ENCODE results near the gene SNAP91.
"Not testable (repeated sequence)": the region's sequence is repeated elsewhere in the genome, so short reads cannot be mapped to it uniquely, and the experiment has no call there.

SNAP91 gene, protein sequence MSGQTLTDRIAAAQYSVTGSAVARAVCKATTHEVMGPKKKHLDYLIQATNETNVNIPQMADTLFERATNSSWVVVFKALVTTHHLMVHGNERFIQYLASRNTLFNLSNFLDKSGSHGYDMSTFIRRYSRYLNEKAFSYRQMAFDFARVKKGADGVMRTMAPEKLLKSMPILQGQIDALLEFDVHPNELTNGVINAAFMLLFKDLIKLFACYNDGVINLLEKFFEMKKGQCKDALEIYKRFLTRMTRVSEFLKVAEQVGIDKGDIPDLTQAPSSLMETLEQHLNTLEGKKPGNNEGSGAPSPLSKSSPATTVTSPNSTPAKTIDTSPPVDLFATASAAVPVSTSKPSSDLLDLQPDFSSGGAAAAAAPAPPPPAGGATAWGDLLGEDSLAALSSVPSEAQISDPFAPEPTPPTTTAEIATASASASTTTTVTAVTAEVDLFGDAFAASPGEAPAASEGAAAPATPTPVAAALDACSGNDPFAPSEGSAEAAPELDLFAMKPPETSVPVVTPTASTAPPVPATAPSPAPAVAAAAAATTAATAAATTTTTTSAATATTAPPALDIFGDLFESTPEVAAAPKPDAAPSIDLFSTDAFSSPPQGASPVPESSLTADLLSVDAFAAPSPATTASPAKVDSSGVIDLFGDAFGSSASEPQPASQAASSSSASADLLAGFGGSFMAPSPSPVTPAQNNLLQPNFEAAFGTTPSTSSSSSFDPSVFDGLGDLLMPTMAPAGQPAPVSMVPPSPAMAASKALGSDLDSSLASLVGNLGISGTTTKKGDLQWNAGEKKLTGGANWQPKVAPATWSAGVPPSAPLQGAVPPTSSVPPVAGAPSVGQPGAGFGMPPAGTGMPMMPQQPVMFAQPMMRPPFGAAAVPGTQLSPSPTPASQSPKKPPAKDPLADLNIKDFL

DNA sequence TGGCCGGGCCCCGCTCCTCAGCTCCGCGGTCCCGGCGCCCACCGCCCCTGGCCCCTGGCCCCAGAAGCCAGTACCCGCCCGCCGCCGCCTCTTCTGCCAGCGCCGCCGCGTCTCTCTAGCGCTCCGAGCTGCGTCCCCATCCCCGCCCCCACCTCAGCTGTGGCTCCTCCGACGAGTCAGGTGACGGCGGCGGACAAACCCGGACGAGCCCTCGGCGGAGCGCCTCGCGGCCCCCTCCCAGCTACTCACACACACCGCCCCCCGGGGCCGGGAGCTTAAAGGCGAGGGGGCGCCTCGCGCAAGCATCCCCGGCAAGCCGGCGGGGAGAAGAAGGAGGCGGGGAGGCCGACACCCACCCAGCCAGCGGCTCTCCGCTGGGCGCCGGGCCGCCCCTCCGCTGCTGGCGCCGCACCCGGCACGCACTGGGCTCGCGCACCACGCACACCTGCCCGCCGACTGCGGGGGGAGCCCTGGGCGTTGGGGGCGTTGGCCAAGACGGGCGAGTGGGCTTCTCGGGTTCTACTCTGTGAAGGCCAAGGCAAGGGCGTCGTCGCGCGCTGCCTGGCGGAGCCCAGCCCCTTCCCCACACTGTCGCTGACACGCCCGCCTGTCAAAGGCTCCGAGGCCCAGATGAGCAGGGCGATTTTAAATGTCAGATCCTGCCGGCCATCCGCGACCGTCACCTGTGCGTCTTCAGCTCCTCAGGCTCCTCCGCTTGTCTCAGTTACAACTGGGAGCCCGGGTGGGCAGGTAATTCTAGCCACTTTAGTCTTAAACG is at the start of gene SNAP91:
Gene SNAP91 (minus strand): TSS at position 132 of the 778 bp plus-strand sequence. CDS start 1,174 bp downstream, outside the sequence.
- no peak for DNase-seq (ENCODE audit: low read depth in 3 of 3, low spot score in 1 of 3)

DNA sequence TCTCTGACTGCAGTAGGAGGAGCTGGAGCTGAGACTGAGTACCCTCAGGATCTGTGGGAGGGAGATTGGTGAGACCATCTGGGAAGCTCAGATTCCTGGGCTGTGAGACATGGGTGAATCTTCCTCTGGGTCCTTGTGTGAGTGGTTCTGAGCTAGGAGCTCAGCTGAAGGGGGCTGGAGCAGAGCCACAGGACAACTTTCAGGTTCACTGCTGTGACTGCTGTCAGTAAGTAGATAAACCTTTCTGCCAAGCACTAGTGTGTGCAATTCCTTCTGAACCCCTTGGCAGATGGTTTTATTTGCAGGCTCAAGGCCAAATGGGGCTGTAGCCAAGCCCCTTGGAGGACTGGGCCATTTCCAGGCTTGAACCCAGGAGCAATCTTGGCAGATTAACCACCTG is 49.6 kb upstream of the SNAP91 start:
- no peak for DNase-seq (ENCODE audit: low read depth in 3 of 3, low spot score in 1 of 3)

DNA sequence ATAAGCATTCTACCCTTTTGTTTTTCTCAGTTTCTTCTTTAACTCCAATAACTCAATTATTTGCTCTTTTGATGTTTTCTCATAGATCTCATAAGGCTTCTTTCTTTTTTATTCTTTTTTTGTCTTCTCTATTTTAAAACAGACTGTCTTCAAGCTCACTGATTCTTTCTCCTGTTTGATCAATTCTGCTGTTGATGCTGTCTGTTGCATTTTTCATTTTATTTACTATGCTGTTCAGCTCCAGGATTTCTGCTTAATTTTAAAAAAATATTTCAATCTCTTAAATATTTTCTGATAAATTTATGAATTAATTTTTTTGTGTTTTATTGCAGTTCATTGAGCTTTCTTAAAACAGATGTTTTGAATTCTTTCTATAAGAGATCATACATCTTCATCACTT is 48.1 kb upstream of the SNAP91 start:
- no peak for DNase-seq (ENCODE audit: low read depth in 3 of 3, low spot score in 1 of 3)

DNA sequence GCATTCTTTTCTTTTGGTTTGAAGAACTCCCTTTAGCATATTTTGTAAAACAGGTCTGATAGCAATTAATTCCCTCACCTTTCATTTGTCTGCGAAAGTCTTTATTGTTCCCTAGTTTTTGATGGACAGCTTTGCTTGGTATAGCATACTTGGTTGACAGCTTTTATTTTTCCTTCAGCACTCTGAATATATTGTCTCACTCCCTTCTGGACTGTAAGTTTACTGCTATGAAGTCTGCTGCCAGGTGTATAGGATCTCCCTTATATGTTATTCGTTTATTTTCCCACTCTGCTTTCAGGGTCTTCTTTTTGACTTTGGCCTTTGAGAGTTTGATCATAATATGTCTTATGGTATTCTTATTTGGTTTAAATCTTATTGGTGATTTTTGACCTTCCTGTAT is 47.7 kb upstream of the SNAP91 start:
- DNase-seq (ENCODE audit: low read depth in 3 of 3, low spot score in 1 of 3), result no peak

DNA sequence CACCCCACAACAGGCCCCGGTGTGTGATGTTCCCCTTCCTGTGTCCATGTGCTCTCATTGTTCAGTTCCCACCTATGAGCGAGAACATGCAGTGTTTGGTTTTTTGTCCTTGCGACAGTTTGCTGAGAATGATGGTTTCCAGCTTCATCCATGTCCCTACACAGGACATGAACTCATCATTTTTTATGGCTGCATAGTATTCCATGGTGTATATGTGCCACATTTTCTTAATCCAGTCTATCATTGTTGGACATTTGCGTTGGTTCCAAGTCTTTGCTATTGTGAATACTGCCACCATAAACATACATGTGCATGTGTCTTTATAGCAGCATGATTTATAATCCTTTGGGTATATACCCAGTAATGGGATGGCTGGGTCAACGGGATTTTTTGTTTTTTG is 43.5 kb upstream of the SNAP91 start:
- DNase-seq (ENCODE audit: low read depth in 3 of 3, low spot score in 1 of 3), result not testable (repeated sequence)

DNA sequence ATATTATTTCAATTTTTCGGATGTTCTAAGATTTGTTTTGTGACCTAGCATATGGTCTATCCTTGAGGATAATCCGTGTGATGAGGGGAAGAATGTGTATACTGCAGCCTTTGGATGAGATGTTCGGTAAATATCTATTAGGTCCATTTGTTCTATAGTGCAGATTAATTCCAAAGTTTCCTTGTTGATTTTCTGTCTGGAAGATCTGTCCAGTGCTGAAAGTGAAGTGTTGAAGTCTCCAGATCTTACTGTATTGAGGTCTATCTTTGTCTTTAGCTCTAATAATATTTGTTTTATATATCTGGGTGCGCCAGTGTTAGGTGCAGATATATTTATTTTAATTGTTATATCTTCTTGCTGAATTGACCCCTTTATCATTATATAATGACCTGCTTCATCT is 32.2 kb upstream of the SNAP91 start:
- no peak for DNase-seq (ENCODE audit: low read depth in 3 of 3, low spot score in 1 of 3)

DNA sequence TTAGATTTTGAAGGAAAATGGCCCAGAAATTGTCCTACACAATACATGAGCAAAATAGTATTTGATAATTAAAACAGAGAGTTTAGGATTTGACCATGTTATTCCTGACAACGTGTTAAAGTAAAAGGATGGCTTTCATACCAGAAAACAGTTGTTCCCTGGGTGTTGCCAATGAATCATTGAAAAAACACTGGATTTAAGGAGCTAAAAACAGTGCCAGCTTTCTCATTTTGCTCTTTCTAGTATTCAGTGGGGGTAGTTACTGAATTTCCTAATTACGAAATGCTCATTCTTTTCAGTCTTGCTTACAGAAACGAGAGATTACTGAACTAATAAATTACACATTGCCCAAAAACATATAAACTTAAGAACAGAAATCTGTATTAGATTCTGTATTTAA is 26.6 kb upstream of the SNAP91 start:
- DNase-seq (ENCODE audit: low read depth in 3 of 3, low spot score in 1 of 3), result no peak

DNA sequence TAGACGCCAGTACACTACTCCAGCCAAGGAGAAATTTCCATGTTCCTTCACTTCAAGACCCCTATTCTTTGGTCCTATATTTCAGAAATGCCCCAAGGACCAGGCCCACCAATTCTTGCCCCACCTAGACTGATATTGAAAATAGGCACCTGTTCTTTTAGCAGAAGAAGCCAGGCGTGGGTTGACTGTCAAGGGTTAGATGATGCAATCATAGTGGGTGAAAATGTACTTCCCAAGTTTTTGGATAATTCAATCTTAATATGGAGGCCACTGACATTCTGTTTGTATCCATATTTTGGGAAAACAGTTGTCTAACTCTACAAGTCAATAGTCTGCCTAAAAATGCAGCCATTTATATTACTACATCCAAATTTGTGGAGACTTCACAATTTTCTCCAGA is 21.0 kb upstream of the SNAP91 start:
- DNase-seq (ENCODE audit: low read depth in 3 of 3, low spot score in 1 of 3), result no peak

DNA sequence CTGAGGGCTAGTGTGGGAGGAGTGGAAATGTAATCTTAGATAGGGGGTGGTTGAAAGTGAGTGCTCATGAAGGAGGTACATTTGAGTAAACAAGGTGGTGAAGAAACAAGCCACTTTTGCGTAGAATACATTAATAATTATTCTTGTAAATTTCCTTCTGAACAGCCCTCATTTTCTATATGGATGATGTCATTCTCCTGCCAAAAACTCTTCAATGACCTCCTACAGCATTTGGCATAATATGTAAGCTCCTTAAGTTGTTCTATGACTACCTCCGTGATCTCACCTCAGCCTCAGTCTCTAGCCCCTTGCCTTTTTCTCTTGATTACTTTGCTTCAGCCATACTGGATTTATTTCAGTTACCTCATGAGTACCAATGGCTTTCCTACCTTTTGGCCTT is 14.0 kb upstream of the SNAP91 start:
- DNase-seq (ENCODE audit: low read depth in 3 of 3, low spot score in 1 of 3), result no peak

DNA sequence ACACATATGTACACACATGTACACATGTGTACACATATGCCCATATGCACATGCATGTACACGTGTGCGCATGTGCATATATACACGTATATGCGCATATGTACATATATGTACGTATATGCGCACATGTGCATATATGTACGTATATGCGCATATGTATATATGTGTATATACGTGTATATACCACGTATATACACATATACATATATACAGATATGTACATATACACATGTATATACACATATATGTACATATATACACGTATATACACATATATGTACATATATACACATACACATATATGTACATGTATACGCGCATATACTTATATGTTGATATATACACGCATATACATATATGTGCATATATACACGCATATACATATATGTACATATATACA is 8.9 kb upstream of the SNAP91 start:
- no peak for DNase-seq (ENCODE audit: low read depth in 3 of 3, low spot score in 1 of 3)

DNA sequence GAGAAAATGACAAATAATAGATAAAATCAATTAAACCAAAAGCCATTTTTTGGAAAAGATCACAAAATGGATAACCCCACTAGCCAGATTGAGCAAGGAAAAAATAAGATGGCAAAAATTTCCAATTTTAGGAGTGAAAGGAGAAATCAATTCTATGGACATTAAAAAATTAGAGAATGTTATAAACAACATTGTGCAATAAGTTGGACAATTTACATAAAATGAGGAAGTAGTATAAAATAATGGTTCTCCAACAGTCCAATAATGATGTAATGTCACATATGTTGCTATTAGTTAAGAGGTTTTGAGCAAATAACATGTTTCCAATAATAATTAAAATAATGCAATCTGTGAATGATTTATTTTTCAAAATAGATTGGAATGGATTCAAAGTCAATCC is 3.1 kb upstream of the SNAP91 start:
- DNase-seq (ENCODE audit: low read depth in 3 of 3, low spot score in 1 of 3), result no peak

DNA sequence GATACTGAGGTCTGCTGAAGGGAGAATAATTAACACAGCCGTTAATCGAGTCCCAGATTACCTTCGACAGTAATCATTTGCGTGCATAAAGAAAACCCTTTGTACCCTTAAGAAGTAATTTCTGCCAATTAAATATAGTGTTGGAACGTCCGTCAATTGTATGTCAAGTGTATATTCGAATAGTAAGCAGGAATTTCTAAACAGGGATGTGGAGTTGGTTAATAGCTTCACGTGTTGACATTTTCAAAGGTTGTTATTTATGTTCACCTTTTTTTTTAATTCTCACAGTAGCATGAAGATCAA is 798 bp upstream of the SNAP91 start:
- DNase-seq (ENCODE audit: low read depth in 3 of 3, low spot score in 1 of 3), result no peak

DNA sequence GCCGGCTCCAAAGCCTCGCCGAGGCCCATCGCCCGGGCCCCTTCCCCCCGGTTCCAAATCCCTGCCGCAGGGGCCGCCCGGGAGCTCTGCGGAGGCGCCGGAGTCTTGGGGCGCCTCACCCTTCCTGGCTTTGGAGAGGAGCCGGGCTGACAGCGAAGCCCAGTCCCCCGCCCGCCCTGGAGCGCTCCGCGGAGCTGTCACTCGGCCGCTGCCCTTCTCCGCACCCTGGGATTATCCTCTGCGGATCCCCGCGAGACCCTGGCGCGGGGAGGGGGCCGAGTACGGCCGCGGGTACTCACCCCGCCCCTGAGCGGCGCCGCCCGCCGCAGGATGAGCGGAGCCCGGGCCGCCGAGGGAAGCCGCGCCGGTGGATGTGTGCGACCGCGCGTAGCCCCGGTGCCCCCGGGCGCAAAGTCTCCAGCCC is 343 bp downstream of the SNAP91 start:
- no peak for DNase-seq (ENCODE audit: low read depth in 3 of 3, low spot score in 1 of 3)

DNA sequence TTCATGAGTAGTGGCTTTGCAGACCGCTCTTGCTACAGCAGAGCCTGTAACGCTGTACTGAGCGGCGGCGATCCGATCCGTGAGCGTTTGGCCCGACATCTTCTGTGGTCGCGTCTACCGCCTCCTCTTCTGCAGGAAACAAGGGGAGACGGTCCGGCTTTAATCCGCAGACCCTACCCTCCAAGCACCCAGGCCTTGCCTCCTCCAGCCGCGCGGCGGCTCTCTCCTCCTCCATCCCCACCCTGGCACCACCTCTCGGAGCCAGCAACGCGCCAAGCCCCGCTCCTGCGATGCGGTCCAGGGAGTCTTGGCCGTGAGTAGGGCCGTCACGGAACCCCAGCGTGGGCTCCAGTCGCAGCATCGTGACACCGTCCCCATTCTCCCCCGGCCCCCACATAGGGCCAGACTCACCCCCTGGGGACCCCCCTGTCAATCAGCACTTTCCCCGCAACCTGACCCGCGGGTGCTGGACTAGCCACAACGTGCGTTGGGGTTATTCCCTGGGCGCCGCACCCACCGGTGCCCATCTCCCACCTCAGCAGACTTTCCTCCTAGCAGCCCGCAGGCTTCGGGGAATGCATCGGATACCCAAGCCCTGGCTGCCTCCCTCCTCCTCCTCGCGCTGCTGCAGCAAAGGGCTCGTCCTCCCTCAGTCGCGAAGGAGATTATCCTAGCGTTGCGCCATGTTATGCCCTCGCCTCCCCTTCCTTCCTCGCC is 914 bp downstream of the SNAP91 start:
- no peak for DNase-seq (ENCODE audit: low read depth in 3 of 3, low spot score in 1 of 3)

DNA sequence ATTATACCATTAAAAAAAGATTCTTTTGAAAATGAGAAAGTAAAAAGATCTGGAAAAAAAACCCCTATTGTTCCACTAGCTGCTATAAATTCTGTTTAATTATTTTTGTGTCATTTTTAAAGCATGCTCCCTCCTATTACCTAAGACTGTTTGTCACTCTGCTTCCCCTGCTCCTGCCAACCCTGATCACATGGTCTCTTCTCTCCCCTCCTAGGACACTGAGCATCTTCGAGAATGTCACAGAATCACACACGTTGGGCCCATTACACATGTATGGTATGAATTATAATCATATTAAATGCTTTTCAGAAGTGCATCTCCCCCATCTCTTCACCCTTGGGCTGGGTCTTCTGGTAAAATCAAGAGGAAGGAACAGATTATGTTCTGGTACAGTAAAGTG is 6.2 kb downstream of the SNAP91 start:
- no peak for DNase-seq (ENCODE audit: low read depth in 3 of 3, low spot score in 1 of 3)

DNA sequence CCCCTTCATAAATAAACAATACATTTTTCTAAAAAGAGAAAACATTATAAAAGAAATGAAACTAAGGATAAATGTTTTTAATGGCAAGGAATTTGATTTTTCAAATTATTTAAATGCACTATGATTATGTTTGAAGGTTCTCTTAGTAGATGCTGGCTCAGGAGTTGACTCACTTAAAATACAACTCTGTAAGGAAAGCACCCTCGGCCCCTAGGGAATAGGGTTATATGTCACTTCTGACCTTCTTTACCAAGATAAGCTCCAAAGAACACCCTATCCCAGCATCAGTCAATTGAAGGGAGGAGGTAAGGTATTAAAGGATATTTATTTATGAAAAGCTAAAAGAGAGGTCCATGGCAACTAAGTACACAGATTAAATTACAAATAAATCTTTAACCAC is 6.8 kb downstream of the SNAP91 start:
- no peak for DNase-seq (ENCODE audit: low read depth in 3 of 3, low spot score in 1 of 3)

DNA sequence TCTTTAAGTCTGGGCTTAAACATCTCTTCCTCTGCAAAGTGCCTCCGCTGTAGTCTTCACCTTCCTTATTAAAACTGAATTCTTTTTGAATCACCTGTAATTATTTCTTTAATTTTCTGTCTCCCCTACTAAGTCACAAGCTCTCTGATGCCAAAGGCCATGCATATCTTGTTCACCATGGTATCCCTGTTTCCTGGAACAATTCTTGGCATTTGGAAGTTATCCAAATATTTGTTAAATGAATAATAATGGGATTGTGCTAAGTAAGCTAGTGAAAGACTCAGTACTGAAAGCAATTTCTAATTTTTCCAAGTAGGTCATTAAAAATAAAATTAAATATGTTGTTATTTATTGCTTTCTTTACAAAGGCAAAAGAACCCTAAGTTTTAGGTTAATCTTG is 12.2 kb downstream of the SNAP91 start:
- DNase-seq (ENCODE audit: low read depth in 3 of 3, low spot score in 1 of 3), result no peak

DNA sequence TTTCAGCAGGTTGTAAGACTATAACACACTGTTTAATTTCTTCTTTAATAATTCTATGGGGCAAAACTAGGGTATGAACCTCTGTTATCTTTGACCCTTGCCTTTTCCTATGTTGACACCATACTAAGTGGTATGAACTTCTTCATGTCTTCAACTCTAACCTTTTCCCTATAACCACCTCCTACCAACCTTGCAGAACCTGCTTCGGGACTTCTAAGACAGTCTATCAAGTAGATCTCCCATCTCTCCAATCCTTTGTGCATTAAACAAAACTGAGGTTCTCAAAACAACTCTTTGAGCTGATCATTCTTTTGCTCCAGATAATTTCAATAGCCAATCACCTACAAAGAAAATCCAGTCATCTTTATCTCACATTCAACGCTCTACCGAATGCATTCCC is 23.4 kb downstream of the SNAP91 start:
- DNase-seq (ENCODE audit: low read depth in 3 of 3, low spot score in 1 of 3), result no peak

DNA sequence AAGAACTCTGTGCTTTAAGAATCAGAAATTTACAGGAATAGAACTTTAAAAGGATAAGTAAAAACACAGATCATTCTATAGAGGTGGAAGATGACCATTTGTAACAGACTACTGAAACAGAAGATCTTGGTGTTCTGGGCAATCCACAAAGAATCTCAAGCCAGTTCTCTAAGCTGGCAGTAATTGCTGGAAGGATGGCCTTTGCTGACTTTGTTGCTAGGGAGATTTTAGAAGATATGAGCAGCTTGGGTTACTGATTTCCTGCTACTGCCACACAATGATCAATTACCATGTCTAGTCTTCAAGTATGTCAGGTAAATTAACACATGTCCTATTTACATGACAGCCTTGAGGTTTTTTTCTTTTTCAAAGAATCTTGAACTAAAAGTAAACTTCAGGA is 31.1 kb downstream of the SNAP91 start:
- no peak for DNase-seq (ENCODE audit: low read depth in 3 of 3, low spot score in 1 of 3)

DNA sequence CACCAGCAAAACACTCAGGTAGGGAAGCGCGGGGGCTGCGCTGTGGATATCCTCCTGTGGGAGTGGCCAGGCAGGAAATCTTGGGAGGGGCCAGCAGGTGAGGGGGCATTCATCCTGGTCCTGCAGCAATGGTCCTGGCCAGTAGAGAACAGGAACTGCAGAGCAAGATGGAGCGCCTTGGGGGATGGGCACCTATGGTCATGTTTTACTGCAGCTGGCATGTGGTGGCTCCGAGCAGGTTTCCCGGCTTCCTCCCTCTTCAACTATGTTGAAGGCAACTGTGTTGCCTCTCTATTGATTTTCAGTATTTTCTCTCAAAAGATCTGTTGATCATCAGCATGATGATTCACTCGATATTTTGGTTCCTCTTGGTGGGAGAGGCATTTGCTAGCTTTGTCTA is 70.9 kb downstream of the SNAP91 start:
- no peak for DNase-seq (ENCODE audit: low read depth in 3 of 3, low spot score in 1 of 3)

DNA sequence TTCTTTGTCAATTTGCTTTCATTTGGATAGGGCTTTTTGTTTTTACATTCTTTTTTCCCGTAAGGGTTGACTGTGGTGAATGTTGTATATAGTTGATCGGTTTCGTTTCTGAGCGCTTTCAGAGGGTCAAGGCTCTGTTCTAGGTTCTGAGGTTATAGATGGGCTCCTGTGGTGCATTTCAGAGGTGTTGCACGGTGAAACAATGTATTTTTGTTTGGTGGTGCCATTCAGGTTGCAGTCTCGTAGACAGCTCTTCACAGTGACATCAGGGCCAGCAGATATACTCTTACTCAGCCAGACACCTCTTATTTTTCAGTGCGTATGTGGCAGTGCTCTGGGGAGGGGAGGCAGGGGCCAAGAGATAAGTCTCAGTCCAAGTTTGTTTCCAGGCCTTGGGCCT is 72.1 kb downstream of the SNAP91 start:
- DNase-seq (ENCODE audit: low read depth in 3 of 3, low spot score in 1 of 3), result no peak

Measured in stimulated activated CD4-positive, alpha-beta T cell treated with anti-CD3 and anti-CD28 coated beads, TNF-alpha, amount 100 ng/mL, for 1 hour (primary cell).